Measurements from ENCODE around the gene ZBTB47. TPM values are rescaled to one million over a fixed set of nuclear protein-coding genes. Genes with fewer than 3 reads are reported as not detected.

The ZBTB47 gene
- total RNA-seq, 1 donor from 2014 or later, result 20.5 TPM

DNA sequence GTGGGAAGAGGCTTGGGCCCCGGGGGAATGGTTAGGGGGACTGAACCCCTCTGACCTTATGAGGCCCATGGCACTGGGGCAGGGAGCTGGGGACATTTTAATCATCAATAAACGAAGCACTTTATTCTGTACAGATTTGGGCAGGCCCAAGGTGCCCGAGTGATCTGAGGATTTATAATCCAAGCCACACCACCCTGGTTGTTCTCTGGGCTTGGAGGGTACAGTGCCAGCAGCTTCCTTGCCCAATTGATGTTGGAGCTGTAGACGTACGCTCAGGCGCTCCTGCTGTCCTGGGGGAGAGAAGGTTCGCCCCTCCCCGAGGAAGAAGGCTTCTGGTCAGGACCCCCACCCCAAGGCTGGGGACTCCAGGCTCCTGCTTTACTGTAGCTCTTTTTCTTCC is 12.5 kb downstream of the ZBTB47 start:
- Mint-ChIP-seq H3K4me1 (ENCODE audit: unreplicated experiment) (no peaks in the 10 kb centered on the region), H3K27me3 (ENCODE audit: unreplicated experiment) (peaks cover 15% of the 10 kb centered on the region), H3K4me3 (ENCODE audit: unreplicated experiment) (no peak overlapping the region), H3K36me3 (ENCODE audit: low read depth, unreplicated experiment) (peaks cover 5% of the 10 kb centered on the region), H3K27ac (ENCODE audit: unreplicated experiment) (no peak overlapping the region), H3K9me3 (ENCODE audit: unreplicated experiment) (no peaks in the 10 kb centered on the region)
- TF ChIP-seq, protein P1, sequence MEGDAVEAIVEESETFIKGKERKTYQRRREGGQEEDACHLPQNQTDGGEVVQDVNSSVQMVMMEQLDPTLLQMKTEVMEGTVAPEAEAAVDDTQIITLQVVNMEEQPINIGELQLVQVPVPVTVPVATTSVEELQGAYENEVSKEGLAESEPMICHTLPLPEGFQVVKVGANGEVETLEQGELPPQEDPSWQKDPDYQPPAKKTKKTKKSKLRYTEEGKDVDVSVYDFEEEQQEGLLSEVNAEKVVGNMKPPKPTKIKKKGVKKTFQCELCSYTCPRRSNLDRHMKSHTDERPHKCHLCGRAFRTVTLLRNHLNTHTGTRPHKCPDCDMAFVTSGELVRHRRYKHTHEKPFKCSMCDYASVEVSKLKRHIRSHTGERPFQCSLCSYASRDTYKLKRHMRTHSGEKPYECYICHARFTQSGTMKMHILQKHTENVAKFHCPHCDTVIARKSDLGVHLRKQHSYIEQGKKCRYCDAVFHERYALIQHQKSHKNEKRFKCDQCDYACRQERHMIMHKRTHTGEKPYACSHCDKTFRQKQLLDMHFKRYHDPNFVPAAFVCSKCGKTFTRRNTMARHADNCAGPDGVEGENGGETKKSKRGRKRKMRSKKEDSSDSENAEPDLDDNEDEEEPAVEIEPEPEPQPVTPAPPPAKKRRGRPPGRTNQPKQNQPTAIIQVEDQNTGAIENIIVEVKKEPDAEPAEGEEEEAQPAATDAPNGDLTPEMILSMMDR (IDR thresholded peaks at IDR 0.05; ENCODE audit: unreplicated experiment), result no peak
- DNase-seq (ENCODE audit: low spot score), result no peak

DNA sequence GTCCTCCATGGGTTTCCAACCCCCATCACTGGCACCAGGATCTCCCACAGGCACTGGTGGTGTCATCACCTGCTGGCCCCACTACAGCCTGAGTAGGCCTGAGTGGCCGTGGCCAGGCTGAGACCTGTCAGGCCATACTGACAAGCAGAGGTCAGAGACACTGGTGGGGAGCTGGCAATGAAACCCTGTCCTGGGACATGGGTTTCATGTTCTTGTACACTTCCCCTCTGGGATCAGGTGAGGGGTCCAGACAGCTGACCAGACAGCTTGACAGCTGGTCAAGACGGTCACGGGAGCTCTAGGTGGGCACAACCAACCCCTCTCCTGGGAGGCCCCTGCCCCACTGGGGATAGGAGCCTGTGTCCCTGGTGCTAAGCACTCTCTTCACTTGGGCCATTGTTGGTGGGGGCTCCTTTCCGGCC is 13.1 kb downstream of the ZBTB47 start:
- no peak overlapping the region for H3K4me3 Mint-ChIP-seq (ENCODE audit: unreplicated experiment)
- H3K36me3 Mint-ChIP-seq (ENCODE audit: low read depth, unreplicated experiment), result no peaks in the 10 kb centered on the region
- TF ChIP-seq, protein P1 (IDR thresholded peaks at IDR 0.05; ENCODE audit: unreplicated experiment), result no peak

DNA sequence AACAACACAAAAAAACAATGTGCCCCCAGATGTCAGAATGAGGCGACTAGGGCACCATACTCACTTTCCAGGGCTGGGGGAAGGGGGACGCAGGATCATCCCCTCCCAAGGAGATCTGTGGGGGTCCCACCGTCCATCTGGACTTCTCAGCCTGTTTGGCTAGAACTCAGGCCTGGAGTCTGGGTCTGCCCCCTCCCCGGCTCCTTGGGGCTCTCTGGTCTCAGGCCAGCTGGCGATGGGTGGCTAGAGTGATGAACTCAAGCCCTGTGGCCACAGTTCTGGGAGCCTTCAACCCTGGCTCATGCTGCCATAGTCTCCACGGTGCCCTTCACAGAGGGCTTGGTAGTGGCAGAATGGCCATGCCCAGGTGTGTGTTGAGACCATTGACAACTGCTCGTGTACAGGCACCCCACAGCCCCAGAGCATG is 13.6 kb downstream of the ZBTB47 start:
- no peak for DNase-seq (ENCODE audit: low spot score)
- Mint-ChIP-seq H3K4me1 (ENCODE audit: unreplicated experiment) (peaks cover 3% of the 10 kb centered on the region), H3K4me3 (ENCODE audit: unreplicated experiment) (no peak overlapping the region), H3K36me3 (ENCODE audit: low read depth, unreplicated experiment) (no peaks in the 10 kb centered on the region), H3K27me3 (ENCODE audit: unreplicated experiment) (peaks cover 10% of the 10 kb centered on the region), H3K9me3 (ENCODE audit: unreplicated experiment) (no peaks in the 10 kb centered on the region), H3K27ac (ENCODE audit: unreplicated experiment) (no peak overlapping the region)
- TF ChIP-seq, protein P1 (IDR thresholded peaks at IDR 0.05; ENCODE audit: unreplicated experiment), result no peak

More for the DNA sequence above, 13.1 kb downstream of the ZBTB47 start:
- no peak overlapping the region for H3K27ac Mint-ChIP-seq (ENCODE audit: unreplicated experiment)
- no peaks in the 10 kb centered on the region for H3K9me3 Mint-ChIP-seq (ENCODE audit: unreplicated experiment)
- no peak for DNase-seq (ENCODE audit: low spot score)
- peaks cover under 1% of the 10 kb centered on the region for H3K4me1 Mint-ChIP-seq (ENCODE audit: unreplicated experiment)
- H3K27me3 Mint-ChIP-seq (ENCODE audit: unreplicated experiment), result peaks cover 10% of the 10 kb centered on the region

DNA sequence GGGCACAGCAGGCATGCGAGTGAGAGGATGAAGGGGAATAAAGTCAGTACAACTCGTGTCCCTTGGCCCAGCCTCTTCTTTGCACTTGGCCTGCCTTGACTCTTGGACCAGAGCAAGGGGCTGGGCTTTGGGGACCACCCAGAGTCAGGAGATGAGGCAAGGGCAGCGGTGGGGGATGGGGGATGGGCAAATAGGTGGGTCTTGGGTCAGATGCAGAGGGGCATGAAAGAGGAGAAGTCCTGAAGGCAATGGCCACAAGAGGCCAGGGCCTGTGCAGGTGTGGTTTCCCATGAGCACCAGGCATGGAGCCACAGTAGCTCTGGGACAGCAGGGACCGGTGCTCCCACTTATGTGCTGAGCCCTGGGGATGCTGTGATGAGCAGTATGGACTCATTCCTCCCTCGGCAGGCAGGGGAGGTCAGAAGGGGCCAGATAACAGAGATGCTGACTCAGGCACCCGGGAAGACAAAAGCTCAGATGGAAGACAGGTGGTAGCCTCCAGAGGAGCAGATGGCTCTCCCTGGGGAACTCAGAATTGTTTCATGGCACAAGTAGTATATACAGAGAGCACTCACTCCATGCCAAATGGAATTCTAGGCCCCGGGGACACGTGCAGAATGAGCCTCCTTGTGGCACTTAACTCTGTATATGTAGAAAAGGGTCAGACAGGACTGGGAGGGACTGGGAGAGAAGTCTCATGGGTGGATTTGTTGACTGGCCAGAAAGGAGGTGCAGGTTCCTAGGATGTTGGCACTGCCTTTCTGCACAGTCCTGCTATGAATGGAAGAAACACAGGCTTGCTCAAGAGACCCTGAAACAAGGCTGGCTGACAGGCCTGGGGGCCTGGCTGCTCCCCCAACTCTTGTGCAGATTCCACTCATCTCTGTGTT is 14.3 kb downstream of the ZBTB47 start:
- H3K4me3 Mint-ChIP-seq (ENCODE audit: unreplicated experiment), result no peak overlapping the region
- TF ChIP-seq, protein P1 (IDR thresholded peaks at IDR 0.05; ENCODE audit: unreplicated experiment), result no peak
- H3K36me3 Mint-ChIP-seq (ENCODE audit: low read depth, unreplicated experiment), result no peaks in the 10 kb centered on the region
- H3K27ac Mint-ChIP-seq (ENCODE audit: unreplicated experiment), result peak overlapping the region; percentile 41
- DNase-seq (ENCODE audit: low spot score), result no peak
- peaks cover 10% of the 10 kb centered on the region for H3K27me3 Mint-ChIP-seq (ENCODE audit: unreplicated experiment)
- H3K9me3 Mint-ChIP-seq (ENCODE audit: unreplicated experiment), result no peaks in the 10 kb centered on the region
- H3K4me1 Mint-ChIP-seq (ENCODE audit: unreplicated experiment), result peaks cover 3% of the 10 kb centered on the region

DNA sequence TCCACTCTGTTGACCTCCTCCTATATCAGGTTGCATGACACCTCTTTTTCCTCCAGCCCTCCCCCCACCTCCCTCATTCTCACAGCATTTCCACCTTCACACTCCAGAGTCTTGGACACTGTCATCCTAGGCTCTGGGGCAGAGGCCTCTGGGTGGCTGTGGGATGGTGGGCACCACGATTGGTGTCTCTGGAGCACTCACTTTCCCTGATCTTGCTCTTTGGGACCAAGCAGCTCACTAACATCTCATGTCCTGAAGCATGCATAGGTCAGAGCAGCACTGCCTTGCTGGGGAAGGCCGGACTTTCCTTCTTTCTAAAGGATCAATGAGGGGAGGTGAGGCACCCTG is 14.9 kb downstream of the ZBTB47 start:
- Mint-ChIP-seq H3K9me3 (ENCODE audit: unreplicated experiment) (no peaks in the 10 kb centered on the region), H3K27me3 (ENCODE audit: unreplicated experiment) (peaks cover 10% of the 10 kb centered on the region), H3K36me3 (ENCODE audit: low read depth, unreplicated experiment) (no peaks in the 10 kb centered on the region), H3K4me3 (ENCODE audit: unreplicated experiment) (no peak overlapping the region), H3K27ac (ENCODE audit: unreplicated experiment) (no peak overlapping the region), H3K4me1 (ENCODE audit: unreplicated experiment) (peaks cover 3% of the 10 kb centered on the region)
- no peak for DNase-seq (ENCODE audit: low spot score)
- TF ChIP-seq, protein P1 (IDR thresholded peaks at IDR 0.05; ENCODE audit: unreplicated experiment), result no peak
